Tibial nerve (tissue), 4 donors: ENCODE results near the gene ISYNA1.

Experiments
- EP300 ChIP-seq, 2 donors: sonication (generic); formaldehyde crosslinking; IDR thresholded peaks; one replicate each; pipeline ENCODE4 v1.6.1; 2017; ENCODE audit warnings: antibody characterized with exemption in 2 of 2, mild to moderate bottlenecking in 1 of 2
- TF ChIP-seq, protein P1 (sequence below), 5 experiments: fragments of 200-600 bp in 3 of 5; fragments of 450-650 bp in 2 of 5; sonication (generic) in 3 of 5; IDR thresholded peaks; one replicate each; pipeline ENCODE4 v1.5.1; 2016 to 2019; ENCODE audit warnings: antibody characterized with exemption in 5 of 5, mild to moderate bottlenecking in 3 of 5, moderate library complexity in 2 of 5

GRCh38 chr19:18456974-18457373 is 19.0 kb upstream of the ISYNA1 start:
- TF ChIP-seq, protein P1, sequence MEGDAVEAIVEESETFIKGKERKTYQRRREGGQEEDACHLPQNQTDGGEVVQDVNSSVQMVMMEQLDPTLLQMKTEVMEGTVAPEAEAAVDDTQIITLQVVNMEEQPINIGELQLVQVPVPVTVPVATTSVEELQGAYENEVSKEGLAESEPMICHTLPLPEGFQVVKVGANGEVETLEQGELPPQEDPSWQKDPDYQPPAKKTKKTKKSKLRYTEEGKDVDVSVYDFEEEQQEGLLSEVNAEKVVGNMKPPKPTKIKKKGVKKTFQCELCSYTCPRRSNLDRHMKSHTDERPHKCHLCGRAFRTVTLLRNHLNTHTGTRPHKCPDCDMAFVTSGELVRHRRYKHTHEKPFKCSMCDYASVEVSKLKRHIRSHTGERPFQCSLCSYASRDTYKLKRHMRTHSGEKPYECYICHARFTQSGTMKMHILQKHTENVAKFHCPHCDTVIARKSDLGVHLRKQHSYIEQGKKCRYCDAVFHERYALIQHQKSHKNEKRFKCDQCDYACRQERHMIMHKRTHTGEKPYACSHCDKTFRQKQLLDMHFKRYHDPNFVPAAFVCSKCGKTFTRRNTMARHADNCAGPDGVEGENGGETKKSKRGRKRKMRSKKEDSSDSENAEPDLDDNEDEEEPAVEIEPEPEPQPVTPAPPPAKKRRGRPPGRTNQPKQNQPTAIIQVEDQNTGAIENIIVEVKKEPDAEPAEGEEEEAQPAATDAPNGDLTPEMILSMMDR (IDR thresholded peaks at IDR 0.05): no peak
- no peak for TF ChIP-seq EP300 (IDR thresholded peaks at IDR 0.05)
